Measurements from ENCODE around the gene C13orf46. TPM values are rescaled to one million over a fixed set of nuclear protein-coding genes. Genes with fewer than 3 reads are reported as not detected.

The C13orf46 gene
- total and polyA plus RNA-seq, 8 donors: 2.9 to 23.1 (median 10.6) TPM

DNA sequence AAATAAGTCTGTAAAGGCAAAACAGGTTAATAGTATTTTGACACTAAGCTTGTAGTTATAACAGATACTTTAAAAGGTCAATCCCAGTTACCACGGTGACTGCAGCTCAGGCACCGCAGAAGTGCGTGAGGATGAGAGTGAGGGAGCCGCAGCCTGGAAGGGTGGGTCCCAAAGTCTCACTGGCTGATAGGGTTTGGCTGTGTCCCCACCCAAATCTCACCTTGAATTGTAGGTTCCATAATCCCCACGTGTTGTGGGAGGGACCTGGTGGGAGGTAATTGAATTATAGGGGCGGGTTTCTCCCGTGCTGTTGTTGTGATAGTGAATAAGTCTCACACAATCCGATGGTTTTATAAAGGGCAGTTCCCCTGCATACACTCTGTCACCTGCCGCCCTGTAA lies 70.0 kb downstream of the C13orf46 start:
- WGBS, 2 donors: 75 to 76% methylated on average over 9 of the region's 9 CpGs
- TF ChIP-seq, protein P1, sequence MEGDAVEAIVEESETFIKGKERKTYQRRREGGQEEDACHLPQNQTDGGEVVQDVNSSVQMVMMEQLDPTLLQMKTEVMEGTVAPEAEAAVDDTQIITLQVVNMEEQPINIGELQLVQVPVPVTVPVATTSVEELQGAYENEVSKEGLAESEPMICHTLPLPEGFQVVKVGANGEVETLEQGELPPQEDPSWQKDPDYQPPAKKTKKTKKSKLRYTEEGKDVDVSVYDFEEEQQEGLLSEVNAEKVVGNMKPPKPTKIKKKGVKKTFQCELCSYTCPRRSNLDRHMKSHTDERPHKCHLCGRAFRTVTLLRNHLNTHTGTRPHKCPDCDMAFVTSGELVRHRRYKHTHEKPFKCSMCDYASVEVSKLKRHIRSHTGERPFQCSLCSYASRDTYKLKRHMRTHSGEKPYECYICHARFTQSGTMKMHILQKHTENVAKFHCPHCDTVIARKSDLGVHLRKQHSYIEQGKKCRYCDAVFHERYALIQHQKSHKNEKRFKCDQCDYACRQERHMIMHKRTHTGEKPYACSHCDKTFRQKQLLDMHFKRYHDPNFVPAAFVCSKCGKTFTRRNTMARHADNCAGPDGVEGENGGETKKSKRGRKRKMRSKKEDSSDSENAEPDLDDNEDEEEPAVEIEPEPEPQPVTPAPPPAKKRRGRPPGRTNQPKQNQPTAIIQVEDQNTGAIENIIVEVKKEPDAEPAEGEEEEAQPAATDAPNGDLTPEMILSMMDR (IDR thresholded peaks at IDR 0.05): no peak
- no peak for ATAC-seq
- peak in 2 of 6 donors; percentile 7 to 20 for DNase-seq
- intact Hi-C loops (cut with DNase I): no loop called here
- no peak for FAIRE-seq
- Histone ChIP-seq H3K27ac (no peak overlapping the region), H3K9me3 (no peaks in the 10 kb centered on the region), H3K4me1 (no peaks in the 10 kb centered on the region), H3K4me3 (no peak overlapping the region), H3K36me3 (no peaks in the 10 kb centered on the region), H3K27me3 (no peaks in the 10 kb centered on the region)

Other genes starting within 250 kb of the C13orf46 start
- gene TMEM255B, start 214.8 kb downstream of the C13orf46 start, total RNA-seq: 1 to 10 TPM; 1.8 to 8.1 (median 3.5) TPM
- 10 to 100 TPM; 13.6 to 17.9 TPM for gene TMEM255B, start 214.8 kb downstream of the C13orf46 start, polyA plus RNA-seq
- 10 to 100 TPM; 24.3 to 68.8 (median 38.6) TPM for gene GAS6, start 110.0 kb downstream of the C13orf46 start, total RNA-seq
- gene GAS6, start 110.0 kb downstream of the C13orf46 start, polyA plus RNA-seq: 100 to 1,000 TPM in 1 of 2 donors, 10 to 100 TPM in 1; 98.0 to 124 TPM
- 10 to 100 TPM in 3 of 6 donors, 1 to 10 TPM in 3; 7.1 to 11.2 (median 10.1) TPM for gene RASA3, start 158.5 kb upstream of the C13orf46 start, total RNA-seq
- 1 to 10 TPM; 5.7 to 6.5 TPM for gene RASA3, start 158.5 kb upstream of the C13orf46 start, polyA plus RNA-seq
- gene CFAP97D2, start 205.2 kb upstream of the C13orf46 start, total RNA-seq: 1 to 10 TPM in 5 of 6 donors, under 1 TPM in 1; 0.75 to 5.8 (median 3.3) TPM
- gene CFAP97D2, start 205.2 kb upstream of the C13orf46 start, polyA plus RNA-seq: 1 to 10 TPM; 1.2 to 3.0 TPM